Testis (tissue), 3 donors: ENCODE results near the gene GCKR. TPM values are rescaled to one million over a fixed set of nuclear protein-coding genes. Genes with fewer than 3 reads are reported as not detected.

Experiments
- DNase-seq: peaks from one replicate; pipeline ENCODE4 v3.0.0-alpha.2; 2019
- H3K27ac ChIP-seq, 2 donors: fragments of 200-600 bp; sonication (generic); one replicate each; pipeline ENCODE4 v1.5.1; 2019
- H3K27me3 ChIP-seq: fragments of 200-600 bp; sonication (generic); one replicate; pipeline ENCODE4 v1.5.1; 2019
- H3K36me3 ChIP-seq: fragments of 200-600 bp; sonication (generic); one replicate; pipeline ENCODE4 v1.5.1; 2017; ENCODE audit warnings: low read depth; ENCODE audit errors: missing control alignments
- H3K4me1 ChIP-seq: fragments of 200-600 bp; sonication (generic); one replicate; pipeline ENCODE4 v1.5.1; 2019
- H3K4me3 ChIP-seq, 2 donors: fragments of 200-600 bp; sonication (generic); one replicate each; pipeline ENCODE4 v1.5.1; 2017 to 2019
- H3K9me3 ChIP-seq: fragments of 200-600 bp; sonication (generic); one replicate; pipeline ENCODE4 v1.5.1; 2017
- CTCF ChIP-seq, 3 experiments: fragments of 450-650 bp in 2 of 3; fragments of 200-600 bp in 1 of 3; sonication (generic) in 1 of 3; IDR thresholded peaks; one replicate each; pipeline ENCODE4 v1.5.1; 2016 to 2019; ENCODE audit warnings: antibody characterized with exemption in 3 of 3, mild to moderate bottlenecking in 2 of 3, moderate library complexity in 1 of 3
- POLR2A ChIP-seq: fragments of 450-650 bp; IDR thresholded peaks from one replicate; pipeline ENCODE4 v1.6.1; 2017; ENCODE audit warnings: antibody characterized with exemption, mild to moderate bottlenecking, moderate library complexity
- WGBS, 2 donors: methylation state at CpG; one replicate each; pipeline ENCODE4 v1.1.5; 2018; 5-methylcytosine and 5-hydroxymethylcytosine counted together
- intact Hi-C: fragments of 100-400 bp; cut with DNase I; formaldehyde crosslinking; loops from one replicate; pipeline ENCODE4 v1.15.1; 2023; ENCODE audit warnings: low total_unique reads
- polyA plus RNA-seq: library from polyadenylated mRNA; stranded (reverse); fragments of 350-450 nt; fragmentation: Illumina TruSeq; extraction: RNeasy Lipid Tissue Mini Kit (QIAGEN cat#74804); gene quantifications from one replicate; pipeline ENCODE4 v1.2.3, GENCODE V29; 2014; ENCODE audit warnings: low read depth, low replicate concordance; ENCODE audit not compliant: insufficient read depth
- total RNA-seq, 2 donors: library from RNA; depleted of rRNA; stranded (reverse); fragments of >200 nt; gene quantifications; one replicate each; pipeline ENCODE4 v1.2.3, GENCODE V29; 2016

GCKR gene
- total and polyA plus RNA-seq, 3 donors from 2014 or later: 2.3 to 4.9 (median 3.3) TPM

- H3K27ac ChIP-seq: no peak overlapping the region
- no peak for TF ChIP-seq CTCF (IDR thresholded peaks at IDR 0.05)
- no peak for TF ChIP-seq POLR2A
- no peaks in the 10 kb centered on the region for H3K9me3 ChIP-seq
- H3K27me3 ChIP-seq: no peaks in the 10 kb centered on the region
- intact Hi-C loops: no loop called here
- H3K4me3 ChIP-seq: no peak overlapping the region
- H3K36me3 ChIP-seq: no peaks in the 10 kb centered on the region
- DNase-seq: no peak
- WGBS, 2 donors: 91 to 94% methylated on average over 8 of the region's 8 CpGs
- H3K4me1 ChIP-seq: no peaks in the 10 kb centered on the region
Observed at GRCh38 chr2:27461118-27461517, 35.5 kb upstream of the GCKR start.

- intact Hi-C loops: no loop called here
- no peaks in the 10 kb centered on the region for H3K9me3 ChIP-seq
- DNase-seq: no peak
- H3K27ac ChIP-seq: no peak overlapping the region
- TF ChIP-seq POLR2A: no peak
- TF ChIP-seq CTCF (IDR thresholded peaks at IDR 0.05): no peak
- no peaks in the 10 kb centered on the region for H3K27me3 ChIP-seq
- WGBS, 2 donors: 94 to 98% methylated on average over 7 of the region's 7 CpGs
- H3K4me1 ChIP-seq: no peaks in the 10 kb centered on the region
- no peak overlapping the region for H3K4me3 ChIP-seq
- H3K36me3 ChIP-seq: no peaks in the 10 kb centered on the region
Observed at GRCh38 chr2:27464443-27464842, 32.2 kb upstream of the GCKR start.

DNA sequence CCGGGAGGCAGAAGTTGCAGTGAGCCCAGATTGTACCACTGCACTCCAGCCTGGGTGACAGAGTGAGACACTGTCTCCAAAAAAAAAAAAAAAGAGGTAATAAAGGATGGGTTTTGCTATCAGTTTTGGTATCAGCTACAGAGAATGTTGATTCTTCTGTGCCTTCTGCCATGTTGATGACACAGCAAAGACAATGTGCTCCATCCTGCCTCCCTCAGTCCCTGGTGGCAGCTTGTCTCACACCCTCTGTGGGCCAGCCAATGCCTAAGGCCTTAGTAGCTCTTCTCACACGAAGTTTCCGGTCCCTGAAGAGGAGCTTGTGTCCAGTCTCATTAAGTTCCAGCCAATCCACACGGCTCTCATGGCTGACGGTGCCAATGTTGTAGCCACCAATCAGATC is 24.7 kb upstream of the GCKR start:
- Histone ChIP-seq H3K27me3 (no peaks in the 10 kb centered on the region), H3K4me3 (no peak overlapping the region), H3K4me1 (no peaks in the 10 kb centered on the region), H3K36me3 (no peaks in the 10 kb centered on the region), H3K9me3 (no peaks in the 10 kb centered on the region), H3K27ac (no peak overlapping the region)
- no peak for DNase-seq
- TF ChIP-seq CTCF (IDR thresholded peaks at IDR 0.05): no peak
- TF ChIP-seq POLR2A: no peak
- WGBS, 2 donors: 91 to 95% methylated on average over 5 of the region's 5 CpGs
- intact Hi-C loops: no loop called here

- no peaks in the 10 kb centered on the region for H3K36me3 ChIP-seq
- DNase-seq: no peak
- H3K27ac ChIP-seq: no peak overlapping the region
- 72 to 83% methylated on average over 3 of the region's 3 CpGs for WGBS, 2 donors
- H3K27me3 ChIP-seq: no peaks in the 10 kb centered on the region
- TF ChIP-seq POLR2A (no peak), CTCF (IDR thresholded peaks at IDR 0.05) (no peak)
- H3K9me3 ChIP-seq: no peaks in the 10 kb centered on the region
- peaks cover 7% of the 10 kb centered on the region for H3K4me1 ChIP-seq
- no peak overlapping the region for H3K4me3 ChIP-seq
- intact Hi-C loops: no loop called here
Observed at GRCh38 chr2:27485496-27485895, 11.1 kb upstream of the GCKR start.

DNA sequence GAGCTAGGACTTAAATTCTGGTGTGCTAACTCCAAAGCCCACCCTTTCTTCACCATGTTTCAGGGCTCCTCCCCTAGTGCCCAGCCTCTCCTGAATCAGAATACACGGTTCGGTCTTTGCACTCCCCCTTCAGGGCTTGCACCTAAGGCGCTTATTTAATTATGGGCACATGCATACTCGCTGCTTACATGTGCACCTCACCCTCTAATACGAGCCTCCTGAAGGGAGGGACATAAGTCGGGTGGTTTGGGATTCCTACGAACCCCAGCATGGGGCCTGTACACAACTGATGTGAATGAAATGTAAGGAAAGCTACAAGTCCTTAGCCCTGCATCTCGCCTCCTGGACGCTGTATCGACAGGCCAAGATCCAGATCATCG is 7.5 kb upstream of the GCKR start:
- Histone ChIP-seq H3K36me3 (no peaks in the 10 kb centered on the region), H3K27ac (peak overlapping the region in 1 of 2 donors; percentile 73), H3K9me3 (no peaks in the 10 kb centered on the region), H3K27me3 (no peaks in the 10 kb centered on the region), H3K4me3 (peak overlapping the region; percentile 63), H3K4me1 (peaks cover 12% of the 10 kb centered on the region)
- intact Hi-C loops: no loop called here
- DNase-seq: peak; percentile 25
- no peak for TF ChIP-seq CTCF (IDR thresholded peaks at IDR 0.05)
- no peak for TF ChIP-seq POLR2A
- WGBS, 2 donors: 0 to 1% methylated on average over 11 of the region's 11 CpGs
